ENCODE results near the gene MAL.

The MAL gene

GRCh38 chr2:95004287-95004686 lies 21.2 kb upstream of the MAL start:
- H3K4me3 ChIP-seq (ENCODE audit: control insufficient read depth, low read depth, low read length), result no peak overlapping the region
- DNase-seq (ENCODE audit: low read depth), result no peak
- TF ChIP-seq CTCF (IDR thresholded peaks at IDR 0.05; ENCODE audit: control insufficient read depth, insufficient read depth, low read depth, low read length, missing control alignments), result no peak

- no peak for TF ChIP-seq CTCF (IDR thresholded peaks at IDR 0.05; ENCODE audit: control insufficient read depth, insufficient read depth, low read depth, low read length, missing control alignments)
- DNase-seq (ENCODE audit: low read depth), result no peak
- no peak overlapping the region for H3K4me3 ChIP-seq (ENCODE audit: control insufficient read depth, low read depth, low read length)
These were observed 20.8 kb upstream of the MAL start for GRCh38 chr2:95004711-95005110.

- DNase-seq (ENCODE audit: low read depth), result no peak
- TF ChIP-seq CTCF (IDR thresholded peaks at IDR 0.05; ENCODE audit: control insufficient read depth, insufficient read depth, low read depth, low read length, missing control alignments), result no peak
These were observed 19.8 kb upstream of the MAL start for GRCh38 chr2:95005726-95006125.

GRCh38 chr2:95006588-95006987 lies 18.9 kb upstream of the MAL start:
- no peak for DNase-seq (ENCODE audit: low read depth)
- no peak for TF ChIP-seq CTCF (IDR thresholded peaks at IDR 0.05; ENCODE audit: control insufficient read depth, insufficient read depth, low read depth, low read length, missing control alignments)
- H3K4me3 ChIP-seq (ENCODE audit: control insufficient read depth, low read depth, low read length), result no peak overlapping the region

More at GRCh38 chr2:95005726-95006125, 19.8 kb upstream of the MAL start:
- H3K4me3 ChIP-seq (ENCODE audit: control insufficient read depth, low read depth, low read length), result no peak overlapping the region

GRCh38 chr2:95007031-95007609 lies 18.4 kb upstream of the MAL start:
- no peak for TF ChIP-seq CTCF (IDR thresholded peaks at IDR 0.05; ENCODE audit: control insufficient read depth, insufficient read depth, low read depth, low read length, missing control alignments)
- H3K4me3 ChIP-seq (ENCODE audit: control insufficient read depth, low read depth, low read length), result no peak overlapping the region
- no peak for DNase-seq (ENCODE audit: low read depth)

GRCh38 chr2:95007822-95008221 lies 17.7 kb upstream of the MAL start:
- no peak for DNase-seq (ENCODE audit: low read depth)
- TF ChIP-seq CTCF (IDR thresholded peaks at IDR 0.05; ENCODE audit: control insufficient read depth, insufficient read depth, low read depth, low read length, missing control alignments), result no peak

GRCh38 chr2:95008306-95008705 lies 17.2 kb upstream of the MAL start:
- H3K4me3 ChIP-seq (ENCODE audit: control insufficient read depth, low read depth, low read length), result no peak overlapping the region
- DNase-seq (ENCODE audit: low read depth), result no peak
- no peak for TF ChIP-seq CTCF (IDR thresholded peaks at IDR 0.05; ENCODE audit: control insufficient read depth, insufficient read depth, low read depth, low read length, missing control alignments)

More at GRCh38 chr2:95007822-95008221, 17.7 kb upstream of the MAL start:
- no peak overlapping the region for H3K4me3 ChIP-seq (ENCODE audit: control insufficient read depth, low read depth, low read length)
